GM12891 (cell line): ENCODE data around the gene RBM18.

Source experiments
- POLR2A ChIP-seq: IDR thresholded peaks from 2 replicates; pipeline ENCODE4 v1.6.1; 2011; ENCODE audit warnings: low read depth, low read length, control low read depth
- POLR2AphosphoS5 ChIP-seq: IDR thresholded peaks from 2 replicates; pipeline ENCODE4 v1.6.1; 2011; ENCODE audit warnings: low read depth, low read length, control low read depth
- POU2F2 ChIP-seq: IDR thresholded peaks from 2 replicates; pipeline ENCODE4 v1.6.1; 2011; ENCODE audit warnings: low read depth, mild to moderate bottlenecking, control low read depth, low read length, moderate library complexity
- SPI1 ChIP-seq: IDR thresholded peaks from 2 replicates; pipeline ENCODE4 v1.6.1; 2011; ENCODE audit warnings: low read depth, low read length, control low read depth
- TAF1 ChIP-seq: IDR thresholded peaks from 2 replicates; pipeline ENCODE4 v1.6.1; 2011; ENCODE audit warnings: low read depth, low read length, control low read depth

DNA sequence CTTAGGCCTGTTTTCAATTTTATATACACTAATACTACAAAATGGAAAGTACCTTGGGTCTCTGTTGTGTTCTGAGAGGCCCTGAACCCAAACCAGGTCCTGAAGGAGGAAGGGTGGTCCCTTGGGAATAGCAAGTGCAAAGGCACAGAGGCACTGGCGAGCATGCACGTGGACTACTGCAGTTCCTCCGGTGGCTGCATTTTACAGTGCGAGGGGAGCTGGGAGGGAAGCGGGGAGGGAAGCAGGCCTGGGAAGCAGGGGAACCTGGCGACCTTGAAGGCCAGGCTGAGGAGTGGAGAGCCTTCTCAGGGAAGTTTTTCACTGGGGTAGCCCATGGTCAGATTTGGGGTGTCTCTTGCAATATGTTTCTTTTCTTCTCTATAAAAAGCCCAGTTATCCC is 71.0 kb downstream of the RBM18 start:
- TF ChIP-seq POLR2AphosphoS5 (no peak), TAF1 (no peak), POLR2A (no peak), SPI1 (no peak), POU2F2 (no peak)
